GM19467 (cell line): ENCODE data around the gene NLRP9.

Source experiments
- ATAC-seq: cut with Tn5 transposase; IDR thresholded peaks from one replicate; pipeline ENCODE4 v1.9.1; 2021; ENCODE audit warnings: mild to moderate bottlenecking, moderate library complexity; ENCODE audit not compliant: unreplicated experiment

The NLRP9 gene

GRCh38 chr19:55704494-55705245 is 33.5 kb downstream of the NLRP9 start:
- ATAC-seq, result no peak

GRCh38 chr19:55703790-55704215 is 34.4 kb downstream of the NLRP9 start:
- ATAC-seq, result no peak

- ATAC-seq, result no peak
These were observed 36.0 kb downstream of the NLRP9 start for GRCh38 chr19:55702131-55702627.

- no peak for ATAC-seq
These were observed 37.4 kb downstream of the NLRP9 start for GRCh38 chr19:55700813-55701212.

- ATAC-seq, result no peak
These were observed 39.0 kb downstream of the NLRP9 start for GRCh38 chr19:55699221-55699620.

GRCh38 chr19:55698256-55698655 is 39.9 kb downstream of the NLRP9 start:
- no peak for ATAC-seq

GRCh38 chr19:55697698-55698097 is 40.5 kb downstream of the NLRP9 start:
- ATAC-seq, result no peak

- ATAC-seq, result no peak
These were observed 41.1 kb downstream of the NLRP9 start for GRCh38 chr19:55697069-55697440.

GRCh38 chr19:55696301-55697068 is 41.7 kb downstream of the NLRP9 start:
- no peak for ATAC-seq

- ATAC-seq, result no peak
These were observed 42.5 kb downstream of the NLRP9 start for GRCh38 chr19:55695511-55696290.

GRCh38 chr19:55694656-55695491 is 43.3 kb downstream of the NLRP9 start:
- no peak for ATAC-seq

- ATAC-seq, result no peak
These were observed 44.0 kb downstream of the NLRP9 start for GRCh38 chr19:55694241-55694655.

- ATAC-seq, result no peak
These were observed 44.7 kb downstream of the NLRP9 start for GRCh38 chr19:55693336-55693974.

GRCh38 chr19:55692681-55693081 is 45.5 kb downstream of the NLRP9 start:
- no peak for ATAC-seq

- no peak for ATAC-seq
These were observed 46.4 kb downstream of the NLRP9 start for GRCh38 chr19:55691561-55692481.

- ATAC-seq, result no peak
These were observed 47.2 kb downstream of the NLRP9 start for GRCh38 chr19:55690769-55691545.

GRCh38 chr19:55690109-55690768 is 48.0 kb downstream of the NLRP9 start:
- ATAC-seq, result no peak
